GM08714 (cell line): ENCODE data around the gene SRBD1.

Experiments
- H3K4me3 ChIP-seq: fragments of 200-500 bp; sonication (Bioruptor generic); 2 replicates; pipeline ENCODE4 v1.5.1; 2014; ENCODE audit warnings: mild to moderate bottlenecking, low read length, inconsistent platforms
- ZNF274 ChIP-seq: IDR thresholded peaks from 2 replicates; pipeline ENCODE4 v1.6.1; 2012; ENCODE audit warnings: mild to moderate bottlenecking, low read depth, low read length

The SRBD1 gene

DNA sequence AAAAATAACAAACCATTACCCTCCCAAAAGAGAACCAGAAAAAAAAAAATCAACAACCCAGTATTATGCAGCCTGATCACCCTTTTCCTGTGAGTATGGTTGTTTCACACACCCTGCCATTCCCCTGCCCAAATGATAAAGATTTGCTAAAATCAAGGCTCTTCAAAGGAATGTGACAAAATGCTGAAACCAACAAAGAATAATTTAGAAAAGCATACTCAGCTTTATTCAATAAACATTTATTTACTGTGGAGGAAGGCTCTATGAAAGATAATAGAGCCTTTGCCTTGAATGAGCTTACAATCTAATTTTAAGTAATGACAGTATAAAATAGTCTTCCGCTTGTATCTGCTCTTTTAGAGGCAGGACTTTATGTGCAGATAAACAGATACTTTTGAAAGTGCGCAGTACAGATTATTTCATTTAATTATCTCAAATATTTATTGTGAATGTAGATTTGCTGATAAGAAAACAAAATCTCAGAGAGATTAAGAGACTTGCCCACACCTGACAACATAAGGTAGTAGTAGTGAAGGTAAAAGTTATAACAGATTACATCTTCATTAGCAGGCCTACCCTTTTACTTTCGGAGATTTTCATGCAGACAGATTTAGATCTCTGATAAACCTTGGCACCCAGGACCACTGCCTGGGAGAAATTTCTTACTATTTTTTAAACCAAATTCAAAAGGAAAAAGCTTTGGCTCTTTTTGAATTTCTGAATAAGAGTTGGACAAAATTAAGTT, 211.9 kb downstream of the SRBD1 start:
- no peak overlapping the region for H3K4me3 ChIP-seq
- TF ChIP-seq ZNF274, result no peak

DNA sequence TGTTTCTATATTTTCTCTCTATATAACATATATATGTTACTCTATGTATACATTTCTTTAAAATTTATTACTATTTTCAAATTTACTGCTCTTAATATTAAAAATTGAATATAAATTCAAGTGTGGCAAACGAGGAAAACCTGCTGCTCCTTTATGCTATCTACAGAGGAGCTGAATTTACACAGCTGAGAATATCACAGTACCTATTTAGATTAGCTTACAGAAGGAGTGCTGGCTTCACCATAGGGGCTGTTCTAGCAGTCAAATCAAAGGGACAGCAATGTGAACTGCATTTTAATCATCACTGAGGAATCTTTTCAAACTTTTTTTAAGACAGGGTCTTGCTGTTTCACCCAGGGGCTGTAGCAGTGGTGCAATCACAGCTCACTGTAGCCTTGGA, 213.8 kb downstream of the SRBD1 start:
- TF ChIP-seq ZNF274, result no peak

DNA sequence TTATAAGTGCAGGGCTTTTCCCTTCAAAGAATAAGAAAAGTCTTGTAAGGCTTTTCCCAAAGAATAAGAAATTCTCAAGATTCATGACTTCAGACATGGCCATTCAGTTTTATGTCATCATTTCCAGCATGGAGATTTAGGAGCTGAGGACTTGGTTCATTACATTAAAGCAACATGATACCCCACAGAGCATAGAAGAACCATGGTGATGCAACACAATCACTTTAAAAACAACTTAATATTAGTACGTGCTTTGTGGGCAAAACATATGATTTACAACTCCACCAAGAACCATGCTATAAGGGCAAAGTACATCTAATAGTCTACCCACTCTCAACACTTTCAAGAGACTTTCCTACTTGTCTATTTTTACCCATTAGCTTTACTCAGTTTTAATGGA, 214.4 kb downstream of the SRBD1 start:
- no peak overlapping the region for H3K4me3 ChIP-seq
- TF ChIP-seq ZNF274, result no peak

More for the DNA sequence above, 213.8 kb downstream of the SRBD1 start:
- no peak overlapping the region for H3K4me3 ChIP-seq

DNA sequence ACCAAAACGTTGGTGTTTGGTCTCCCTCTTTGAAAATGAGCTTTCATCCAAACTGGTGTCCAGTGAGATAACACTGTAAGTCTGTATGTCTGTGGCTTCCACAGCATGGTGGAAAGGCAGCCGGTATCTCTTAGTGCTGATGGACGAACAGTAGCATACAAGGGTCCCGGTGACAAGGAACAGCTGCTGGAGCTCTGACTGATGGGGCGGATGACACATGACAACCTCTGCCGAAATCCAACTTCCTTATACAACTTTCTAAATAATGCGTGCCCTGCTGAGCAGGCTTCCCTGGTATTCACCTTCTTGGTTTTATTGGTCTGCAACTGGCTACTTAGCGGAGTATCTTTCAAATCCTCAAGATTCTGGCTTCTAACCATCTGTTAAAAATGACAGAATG, 216.2 kb downstream of the SRBD1 start:
- no peak overlapping the region for H3K4me3 ChIP-seq
- no peak for TF ChIP-seq ZNF274

- H3K4me3 ChIP-seq, result no peak overlapping the region
- TF ChIP-seq ZNF274, result no peak
These were observed 216.9 kb downstream of the SRBD1 start for GRCh38 chr2:45394216-45394615.

GRCh38 chr2:45391866-45392265, 219.2 kb downstream of the SRBD1 start:
- no peak overlapping the region for H3K4me3 ChIP-seq
- no peak for TF ChIP-seq ZNF274

- H3K4me3 ChIP-seq, result no peak overlapping the region
- no peak for TF ChIP-seq ZNF274
These were observed 220.2 kb downstream of the SRBD1 start for GRCh38 chr2:45390861-45391260.

DNA sequence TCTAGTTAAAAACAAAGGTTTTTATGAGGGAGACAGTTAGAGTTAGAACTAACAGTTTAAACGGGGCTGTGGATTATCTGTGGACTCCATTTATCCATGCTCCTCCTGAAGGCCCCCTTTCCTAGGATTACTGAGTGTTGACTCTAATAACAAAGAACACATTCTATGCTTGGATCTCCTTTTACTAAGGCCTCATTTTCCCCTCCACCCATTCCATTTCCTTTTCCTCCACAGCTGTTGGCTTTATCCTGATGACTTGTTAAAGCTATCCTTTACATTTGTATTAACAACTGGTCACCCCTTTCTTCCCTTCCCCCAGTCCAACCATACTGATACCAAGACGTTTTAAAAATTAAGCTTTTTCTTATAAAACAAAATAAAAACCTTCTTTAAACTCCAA, 220.6 kb downstream of the SRBD1 start:
- H3K4me3 ChIP-seq, result no peak overlapping the region
- no peak for TF ChIP-seq ZNF274

GRCh38 chr2:45388541-45389100, 222.4 kb downstream of the SRBD1 start:
- no peak overlapping the region for H3K4me3 ChIP-seq
- TF ChIP-seq ZNF274, result no peak

- H3K4me3 ChIP-seq, result no peak overlapping the region
- TF ChIP-seq ZNF274, result no peak
These were observed 228.3 kb downstream of the SRBD1 start for GRCh38 chr2:45382744-45383143.

DNA sequence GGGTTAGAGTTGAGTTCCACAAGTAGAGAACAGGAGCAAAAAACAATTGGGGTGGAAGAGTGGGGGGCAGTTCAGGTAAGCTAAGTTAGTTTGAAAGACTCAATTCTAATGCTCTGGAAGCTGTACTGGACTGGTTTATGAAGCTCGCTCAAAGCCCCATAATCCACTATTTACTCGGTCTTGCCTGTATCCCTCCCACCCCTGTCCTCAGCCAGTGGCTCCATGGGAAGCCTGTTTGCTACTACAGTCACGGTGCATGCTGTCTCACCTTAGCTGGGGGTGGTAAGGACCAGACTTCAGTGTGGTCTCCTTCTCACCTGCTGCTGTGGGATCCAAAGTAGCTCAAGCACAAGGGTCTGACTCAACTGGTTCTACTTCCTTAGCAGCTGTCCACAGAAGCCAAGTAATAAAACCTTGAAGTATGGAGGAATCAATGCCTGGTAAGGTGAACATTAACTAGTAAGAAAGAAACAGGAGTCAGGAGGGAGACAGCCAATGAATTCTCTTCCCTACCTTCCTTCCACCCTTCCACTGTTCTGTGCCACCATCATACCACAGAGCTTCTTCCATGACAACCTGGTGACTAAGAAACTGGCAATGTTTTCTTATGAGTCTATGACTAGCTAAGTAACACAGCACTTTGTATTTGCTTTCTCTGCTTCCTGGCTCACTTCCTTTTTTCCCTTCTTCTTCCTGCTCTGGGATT, 230.8 kb downstream of the SRBD1 start:
- no peak overlapping the region for H3K4me3 ChIP-seq
- no peak for TF ChIP-seq ZNF274

DNA sequence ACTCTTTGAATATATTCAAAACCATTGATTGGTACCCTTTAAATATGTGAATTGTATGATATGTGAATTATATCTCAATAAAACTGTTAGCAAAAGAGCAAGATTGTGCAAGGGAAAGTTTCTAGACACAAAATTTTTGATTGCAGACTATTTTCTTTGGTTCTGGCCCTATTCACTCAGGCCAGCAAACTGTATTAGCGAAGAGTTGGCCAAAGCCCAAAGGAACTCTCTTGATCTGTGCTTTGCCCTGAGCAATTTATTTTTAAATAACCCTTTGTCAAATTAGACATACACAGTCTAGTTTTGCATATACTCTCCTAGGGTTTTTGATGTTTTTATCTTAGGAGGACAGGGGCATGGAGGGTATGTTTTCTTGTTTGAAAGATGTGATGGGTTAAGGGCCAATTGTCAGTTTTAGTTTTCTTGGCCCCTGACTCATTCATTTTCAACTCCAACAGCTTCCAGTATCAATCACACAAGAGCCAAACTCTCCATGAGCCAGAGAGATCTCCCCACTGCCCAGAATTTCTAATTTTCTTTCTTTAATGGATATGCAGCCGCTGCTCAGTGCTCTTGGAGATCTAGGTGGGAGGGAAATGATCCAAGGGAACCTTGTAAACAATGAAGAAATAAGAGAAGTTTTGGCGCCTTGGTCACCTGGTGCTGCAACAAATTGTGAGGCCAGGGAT, 231.5 kb downstream of the SRBD1 start:
- no peak overlapping the region for H3K4me3 ChIP-seq
- TF ChIP-seq ZNF274, result no peak

DNA sequence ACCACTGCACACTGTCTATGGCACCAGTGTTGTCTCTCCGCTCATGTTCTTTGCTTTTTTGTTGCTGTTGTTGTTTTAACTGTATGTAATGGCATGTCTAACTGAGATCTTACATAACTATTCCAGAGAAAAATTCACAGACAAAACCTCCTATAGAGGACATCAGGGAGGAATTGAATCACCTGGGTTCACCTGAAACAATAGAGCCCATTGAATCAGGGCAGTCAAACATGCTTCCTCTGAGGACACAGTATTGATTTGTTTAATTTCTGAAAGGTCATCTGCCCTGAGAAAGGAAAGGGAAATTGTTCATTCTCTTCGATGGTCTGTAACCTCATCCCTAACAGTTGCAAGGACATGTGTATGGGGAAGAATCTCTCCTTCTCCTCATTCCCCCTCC, 237.5 kb downstream of the SRBD1 start:
- no peak overlapping the region for H3K4me3 ChIP-seq
- no peak for TF ChIP-seq ZNF274

- TF ChIP-seq ZNF274, result no peak
- no peak overlapping the region for H3K4me3 ChIP-seq
These were observed 240.7 kb downstream of the SRBD1 start for GRCh38 chr2:45370369-45370768.
